A549 (cell line): Measurements from ENCODE around the gene AGAP3. TPM values are rescaled to one million over a fixed set of nuclear protein-coding genes. Genes with fewer than 3 reads are reported as not detected.

Experiments used
- ATAC-seq, 2 experiments: fragments of 200-7000 bp in 1 of 2; fragments of >200 bp in 1 of 2; cut with Nextera tagmentation in 1 of 2; cut with Tn5 transposase in 1 of 2; 3 replicates each; pipeline versions ENCODE4 v1.8.0 to v1.9.1; 2018 to 2020; ENCODE audit warnings: mild to moderate bottlenecking in 1 of 2, moderate library complexity in 1 of 2
- CTCF ChIA-PET: fragments of 300-600 bp; sonication (Branson Sonifier 250); formaldehyde crosslinking; extraction: SDS; loops from one replicate; lab custom pipeline; 2021; ENCODE audit warnings: antibody characterized with exemption, inconsistent platforms; lab: Yijun Ruan, JAX
- POLR2A ChIA-PET: fragments of 350-600 bp; formaldehyde crosslinking; extraction: SDS; loops from one replicate; lab custom pipeline; 2021; ENCODE audit warnings: antibody characterized with exemption, inconsistent platforms; lab: Yijun Ruan, JAX
- DNase-seq, 2 experiments: peaks; one replicate each; pipeline versions ENCODE4 v3.0.0 to v3.0.0-alpha.2; 2011 to 2016; ENCODE audit warnings: low read depth in 1 of 2, low spot score in 1 of 2
- FAIRE-seq: peaks from 2 replicates; lab custom pipeline; 2011; peaks lifted over from hg19 to GRCh38; lab: Jason Lieb, UNC
- H3K27ac ChIP-seq, 2 experiments: fragments of >200 bp; sonication (Bioruptor Twin); formaldehyde crosslinking; 3 replicates each; pipeline ENCODE4 v1.5.1; 2016 to 2017
- H3K4me1 ChIP-seq: fragments of >200 bp; sonication (Bioruptor Twin); formaldehyde crosslinking; 3 replicates; pipeline ENCODE4 v1.6.1; 2016
- H3K4me2 ChIP-seq: fragments of >200 bp; sonication (Bioruptor Twin); formaldehyde crosslinking; 3 replicates; pipeline ENCODE4 v1.6.1; 2016
- H3K4me3 ChIP-seq: fragments of >200 bp; sonication (Bioruptor Twin); formaldehyde crosslinking; 3 replicates; pipeline ENCODE4 v1.5.1; 2016
- H3K9me3 ChIP-seq: fragments of >200 bp; sonication (Bioruptor Twin); formaldehyde crosslinking; 3 replicates; pipeline ENCODE4 v1.6.1; 2016
- BHLHE40 ChIP-seq: IDR thresholded peaks from 2 replicates; pipeline ENCODE4 v1.6.1; 2012; ENCODE audit warnings: low read depth, low read length, inconsistent platforms
- CBX2 ChIP-seq: fragments of 200-600 bp; sonication (generic); IDR thresholded peaks from 2 replicates; pipeline ENCODE4 v1.6.1; 2016; ENCODE audit warnings: low read depth, mild to moderate bottlenecking, borderline replicate concordance
- CBX8 ChIP-seq: fragments of 200-600 bp; sonication (generic); IDR thresholded peaks from 2 replicates; pipeline ENCODE4 v1.6.1; 2016
- CHD4 ChIP-seq: fragments of 200-600 bp; sonication (generic); IDR thresholded peaks from 2 replicates; pipeline ENCODE4 v1.6.1; 2016; ENCODE audit warnings: antibody characterized with exemption, mild to moderate bottlenecking, borderline replicate concordance
- E2F6 ChIP-seq: IDR thresholded peaks from 2 replicates; pipeline ENCODE4 v1.6.1; 2012; ENCODE audit warnings: low read depth, borderline replicate concordance
- EP300 ChIP-seq, 2 experiments: fragments of >200 bp; sonication (Bioruptor Twin); formaldehyde crosslinking; IDR thresholded peaks; 2 replicates in 1 of 2; 3 replicates in 1 of 2; pipeline ENCODE4 v1.6.1; 2016 to 2017
- ESRRA ChIP-seq: fragments of 150-350 bp; IDR thresholded peaks from 2 replicates; pipeline ENCODE4 v1.6.1; 2014; ENCODE audit warnings: mild to moderate bottlenecking, low read length, borderline replicate concordance
- GATA3 ChIP-seq: IDR thresholded peaks from 2 replicates; pipeline ENCODE4 v1.6.1; 2012; ENCODE audit warnings: borderline replicate concordance
- HDAC2 ChIP-seq: fragments of 200-600 bp; sonication (generic); IDR thresholded peaks from 2 replicates; pipeline ENCODE4 v1.6.1; 2016
- HEYL ChIP-seq: fragments of 250-450 bp; sonication (Bioruptor Pico); IDR thresholded peaks from 2 replicates; pipeline ENCODE4 v1.8.0; 2021; ENCODE audit warnings: mild to moderate bottlenecking, moderate library complexity
- HMGXB4 ChIP-seq: fragments of 250-450 bp; sonication (Bioruptor Pico); IDR thresholded peaks from 2 replicates; pipeline ENCODE4 v1.5.0; 2021; ENCODE audit warnings: mild to moderate bottlenecking, moderate library complexity, borderline replicate concordance
- JUN ChIP-seq, 2 experiments: fragments of >200 bp; sonication (Bioruptor Twin); formaldehyde crosslinking; IDR thresholded peaks; 2 replicates in 1 of 2; 3 replicates in 1 of 2; pipeline ENCODE4 v1.6.1; 2016 to 2017
- MAFK ChIP-seq: fragments of 450-650 bp; IDR thresholded peaks from 2 replicates; pipeline ENCODE4 v1.6.1; 2014; ENCODE audit not compliant: partially characterized antibody
- MAZ ChIP-seq: fragments of 150-350 bp; IDR thresholded peaks from 2 replicates; pipeline ENCODE4 v1.6.1; 2014; ENCODE audit warnings: antibody characterized with exemption, low read depth, low read length, borderline replicate concordance
- MYC ChIP-seq: IDR thresholded peaks from 2 replicates; pipeline ENCODE4 v1.6.1; 2012; ENCODE audit warnings: mild to moderate bottlenecking, inconsistent platforms, low read length, improper control_type of control experiment, borderline replicate concordance
- NFE2L2 ChIP-seq: fragments of 150-350 bp; conservative IDR thresholded peaks from 2 replicates; pipeline ENCODE4 v1.6.1; 2014; ENCODE audit warnings: low read length
- NR3C1 ChIP-seq: fragments of >200 bp; sonication (Bioruptor Twin); formaldehyde crosslinking; IDR thresholded peaks from 3 replicates; pipeline ENCODE4 v1.6.1; 2017
- PHF8 ChIP-seq: fragments of 200-600 bp; sonication (generic); IDR thresholded peaks from 2 replicates; pipeline ENCODE4 v1.6.1; 2016; ENCODE audit warnings: low read depth, mild to moderate bottlenecking, antibody characterized with exemption, moderate library complexity, borderline replicate concordance
- RARB ChIP-seq: fragments of 250-450 bp; sonication (Bioruptor Pico); IDR thresholded peaks from 2 replicates; pipeline ENCODE4 v1.8.0; 2021; ENCODE audit warnings: mild to moderate bottlenecking, moderate library complexity
- SMC3 ChIP-seq: fragments of >200 bp; sonication (Bioruptor Twin); formaldehyde crosslinking; IDR thresholded peaks from 3 replicates; pipeline ENCODE4 v1.6.1; 2018; ENCODE audit warnings: inconsistent platforms
- TFCP2L1 ChIP-seq: fragments of 250-450 bp; sonication (Bioruptor Pico); IDR thresholded peaks from 2 replicates; pipeline ENCODE4 v1.5.0; 2021; ENCODE audit warnings: mild to moderate bottlenecking
- TP53 ChIP-seq: fragments of 250-450 bp; sonication (Bioruptor Pico); IDR thresholded peaks from 2 replicates; pipeline ENCODE4 v1.5.0; 2021; ENCODE audit warnings: mild to moderate bottlenecking, moderate library complexity
- ZNF302 ChIP-seq: fragments of 250-450 bp; sonication (Bioruptor Pico); IDR thresholded peaks from 2 replicates; pipeline ENCODE4 v1.9.0; 2021; ENCODE audit warnings: inconsistent platforms, mild to moderate bottlenecking, moderate library complexity
- WGBS: methylation state at CpG from one replicate; pipeline ENCODE4 v1.1.6; 2017; ENCODE audit errors: missing lambda C conversion rate; 5-methylcytosine and 5-hydroxymethylcytosine counted together
- polyA plus RNA-seq, 4 experiments: library from polyadenylated mRNA; depleted of rRNA in 3 of 4; stranded (reverse); fragments of >200 nt; fragmentation: RNase III in 1 of 4; extraction: RNeasy Plus Mini Kit Qiagen cat#74134 plus additional on column Dnase treatment in 1 of 4; gene quantifications; 2 replicates in 3 of 4; 3 replicates in 1 of 4; pipeline ENCODE4 v1.2.3, GENCODE V29; 2011 to 2017

AGAP3 gene
- polyA plus RNA-seq, 2 of the 4 experiments (the other 2 are of a cell fraction), result 33.8 to 45.9 TPM

GRCh38 chr7:151139791-151140190 is 53.5 kb downstream of the AGAP3 start:
- DNase-seq (no peak), FAIRE-seq (no peak), ATAC-seq (no peak)
- H3K4me1 ChIP-seq, result no peaks in the 10 kb centered on the region
- H3K27ac ChIP-seq, result no peak overlapping the region
- WGBS, result 95% methylated on average over 9 of the region's 9 CpGs
- POLR2A ChIA-PET, result no interaction called here
- no peaks in the 10 kb centered on the region for H3K9me3 ChIP-seq
- TF ChIP-seq JUN (IDR thresholded peaks at IDR 0.05) (no peak), SMC3 (no peak), TFCP2L1 (CRISPR knock-in tag) (no peak), CBX8 (no peak), TP53 (CRISPR knock-in tag) (no peak)
- CTCF ChIA-PET, result interaction anchor here (0.6 to 3.4 kb wide), 11 partner anchors 9 to 79 kb away, joined by 3 to 22 read pairs (median 4); partner anchors contain the start of gene GBX1
- no peak overlapping the region for H3K4me2 ChIP-seq
- no peak overlapping the region for H3K4me3 ChIP-seq

GRCh38 chr7:151140826-151141225 is 54.6 kb downstream of the AGAP3 start:
- no peak for ATAC-seq
- no peak for FAIRE-seq
- WGBS, result 91% methylated on average over 7 of the region's 7 CpGs
- Histone ChIP-seq H3K27ac (no peak overlapping the region), H3K9me3 (no peaks in the 10 kb centered on the region), H3K4me1 (no peaks in the 10 kb centered on the region), H3K4me2 (no peak overlapping the region), H3K4me3 (no peak overlapping the region)
- TF ChIP-seq HDAC2, result no peak
- no peak for TF ChIP-seq ESRRA
- TF ChIP-seq NR3C1, result no peak
- no peak for TF ChIP-seq MYC
- no peak for TF ChIP-seq CBX8
- TF ChIP-seq GATA3, result no peak
- TF ChIP-seq HEYL, result no peak
- TF ChIP-seq ZNF302 (CRISPR knock-in tag), result no peak
- TF ChIP-seq BHLHE40, result no peak
- no peak for TF ChIP-seq NFE2L2
- no peak for TF ChIP-seq CBX2
- TF ChIP-seq PHF8, result no peak
- ChIA-PET POLR2A (no interaction called here), CTCF (interaction anchor here (1.3 to 6.8 kb wide), 3 partner anchors 11 to 30 kb away, joined by 4 to 40 read pairs (median 5); no protein-coding TSS in a partner anchor)
- no peak for DNase-seq

- Histone ChIP-seq H3K4me3 (no peak overlapping the region), H3K27ac (no peak overlapping the region), H3K4me1 (no peaks in the 10 kb centered on the region), H3K9me3 (no peaks in the 10 kb centered on the region), H3K4me2 (no peak overlapping the region)
- CTCF ChIA-PET, result interaction anchor here (1.0 to 6.8 kb wide), 4 partner anchors 11 to 30 kb away, joined by 3 to 40 read pairs (median 4); no protein-coding TSS in a partner anchor
- 93% methylated on average over 9 of the region's 9 CpGs for WGBS
- FAIRE-seq (no peak), DNase-seq (no peak), ATAC-seq (no peak)
- POLR2A ChIA-PET, result no interaction called here
- TF ChIP-seq MAZ (no peak), MAFK (no peak), HMGXB4 (CRISPR knock-in tag) (no peak), TP53 (CRISPR knock-in tag) (no peak), RARB (CRISPR knock-in tag) (no peak), CHD4 (no peak), E2F6 (no peak), EP300 (IDR thresholded peaks at IDR 0.05) (no peak)
These were observed 55.1 kb downstream of the AGAP3 start for GRCh38 chr7:151141311-151141854.
